Measurements from ENCODE around the gene EZH1. TPM values are rescaled to one million over a fixed set of nuclear protein-coding genes. Genes with fewer than 3 reads are reported as not detected.
A peak's percentile ranks its signal among the peaks of the same experiment; 100 is the strongest.

EZH1 gene
- total RNA-seq, 1 experiment from 2014 or later = 45.5 TPM

DNA sequence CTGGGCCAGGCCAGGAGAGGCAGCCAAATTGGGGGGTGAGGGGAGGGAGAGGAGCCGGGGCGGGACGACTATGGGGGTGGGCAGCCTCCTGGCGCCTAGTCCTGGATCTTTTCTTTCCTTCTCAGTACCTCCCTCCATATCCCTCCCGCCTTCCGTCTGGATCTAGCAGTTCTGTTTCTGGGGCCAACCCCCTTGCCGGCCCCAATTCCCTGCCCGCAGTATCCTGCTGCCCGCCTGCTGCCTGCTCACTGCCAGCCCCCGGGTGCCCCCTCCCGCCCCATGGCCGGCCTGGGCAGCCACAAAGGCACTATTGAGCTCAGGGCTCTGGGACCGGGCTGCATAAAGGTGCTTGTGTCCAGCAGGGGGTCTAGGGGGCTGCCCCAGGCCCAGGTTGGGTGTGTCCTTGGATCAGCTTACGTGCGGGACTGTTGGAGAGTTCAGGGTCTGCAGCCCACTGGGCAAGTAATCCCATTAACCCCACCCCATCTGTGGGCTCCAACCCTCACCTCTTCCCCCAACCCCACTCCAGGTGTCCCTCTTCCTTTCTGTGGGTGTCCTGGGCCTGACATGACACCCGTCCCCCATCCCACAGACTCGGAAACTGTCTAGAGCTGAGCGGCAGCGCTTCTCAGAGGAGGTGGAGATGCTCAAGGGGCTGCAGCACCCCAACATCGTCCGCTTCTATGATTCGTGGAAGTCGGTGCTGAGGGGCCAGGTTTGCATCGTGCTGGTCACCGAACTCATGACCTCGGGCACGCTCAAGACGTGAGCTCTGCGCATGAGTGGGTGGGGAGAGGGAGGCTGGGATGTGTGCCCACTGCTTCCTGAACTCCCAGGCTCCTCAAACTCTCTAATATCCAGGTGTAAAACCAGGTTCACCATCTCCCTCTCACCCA, 37.6 kb upstream of the EZH1 start:
- H3K27me3 Mint-ChIP-seq (ENCODE audit: unreplicated experiment) = peaks cover 64% of the 10 kb centered on the region
- H3K9me3 Mint-ChIP-seq (ENCODE audit: low read depth, unreplicated experiment) = no peaks in the 10 kb centered on the region
- intact Hi-C loops (cut with micrococcal nuclease; ENCODE audit: unreplicated experiment) = no loop called here

DNA sequence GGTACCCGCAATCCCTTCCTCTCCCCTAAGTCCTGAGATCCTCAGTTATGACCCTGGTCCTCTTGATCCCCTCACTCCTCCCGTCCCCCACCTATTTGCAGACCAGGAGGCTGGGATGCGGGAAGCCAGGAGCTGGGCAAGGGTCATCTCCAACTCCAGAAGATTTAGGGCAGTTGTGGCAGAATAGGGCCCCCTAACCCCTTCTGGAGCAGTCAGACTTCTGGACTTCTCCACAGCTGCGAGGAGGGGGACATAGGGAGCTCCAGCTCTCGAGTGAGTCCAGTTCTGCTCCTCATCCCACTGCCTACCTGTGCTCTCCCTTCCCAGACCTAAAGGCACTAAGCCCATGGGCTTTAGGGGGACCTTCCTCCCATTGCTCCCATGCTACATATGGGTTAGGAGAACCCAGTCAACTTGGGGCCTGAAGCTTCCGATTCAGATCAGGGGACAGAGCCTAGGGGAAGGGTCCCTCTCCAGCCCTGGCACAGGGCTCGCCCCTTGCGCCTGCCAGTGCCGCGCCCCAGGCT, 36.9 kb upstream of the EZH1 start:
- CTCF ChIA-PET = interaction anchor here (0.7 to 1.6 kb wide), 2 partner anchors 15 to 18 kb away, joined by 6 to 7 read pairs; no protein-coding TSS in a partner anchor
- DNase-seq = no peak
- H3K27ac Mint-ChIP-seq (ENCODE audit: unreplicated experiment) = no peak overlapping the region
- no peaks in the 10 kb centered on the region for H3K9me3 Mint-ChIP-seq (ENCODE audit: low read depth, unreplicated experiment)
- peaks cover 32% of the 10 kb centered on the region for H3K36me3 Mint-ChIP-seq (ENCODE audit: insufficient read depth, unreplicated experiment)
- no TSS peak for BruUV-seq (replicated peaks)
- H3K4me1 Mint-ChIP-seq (ENCODE audit: low read depth, unreplicated experiment) = peaks cover 9% of the 10 kb centered on the region
- H3K4me3 Mint-ChIP-seq (ENCODE audit: low read depth, unreplicated experiment) = no peak overlapping the region
- intact Hi-C loops (cut with micrococcal nuclease; ENCODE audit: unreplicated experiment) = no loop called here
- H3K27me3 Mint-ChIP-seq (ENCODE audit: unreplicated experiment) = peaks cover 57% of the 10 kb centered on the region
- no peak for TF ChIP-seq CTCF (IDR thresholded peaks at IDR 0.05; ENCODE audit: unreplicated experiment)

More for the DNA sequence above, 37.6 kb upstream of the EZH1 start:
- Mint-ChIP-seq H3K4me3 (ENCODE audit: low read depth, unreplicated experiment) (no peak overlapping the region), H3K27ac (ENCODE audit: unreplicated experiment) (no peak overlapping the region), H3K4me1 (ENCODE audit: low read depth, unreplicated experiment) (peaks cover 9% of the 10 kb centered on the region), H3K36me3 (ENCODE audit: insufficient read depth, unreplicated experiment) (peaks cover 28% of the 10 kb centered on the region)
- no peak for TF ChIP-seq CTCF (IDR thresholded peaks at IDR 0.05; ENCODE audit: unreplicated experiment)
- CTCF ChIA-PET = interaction anchor here (0.6 to 0.7 kb wide), 4 partner anchors 15 to 242 kb away, joined by 3 to 7 read pairs (median 3); partner anchors contain the start of gene BECN1
- BruUV-seq (replicated peaks) = no TSS peak
- DNase-seq = no peak

DNA sequence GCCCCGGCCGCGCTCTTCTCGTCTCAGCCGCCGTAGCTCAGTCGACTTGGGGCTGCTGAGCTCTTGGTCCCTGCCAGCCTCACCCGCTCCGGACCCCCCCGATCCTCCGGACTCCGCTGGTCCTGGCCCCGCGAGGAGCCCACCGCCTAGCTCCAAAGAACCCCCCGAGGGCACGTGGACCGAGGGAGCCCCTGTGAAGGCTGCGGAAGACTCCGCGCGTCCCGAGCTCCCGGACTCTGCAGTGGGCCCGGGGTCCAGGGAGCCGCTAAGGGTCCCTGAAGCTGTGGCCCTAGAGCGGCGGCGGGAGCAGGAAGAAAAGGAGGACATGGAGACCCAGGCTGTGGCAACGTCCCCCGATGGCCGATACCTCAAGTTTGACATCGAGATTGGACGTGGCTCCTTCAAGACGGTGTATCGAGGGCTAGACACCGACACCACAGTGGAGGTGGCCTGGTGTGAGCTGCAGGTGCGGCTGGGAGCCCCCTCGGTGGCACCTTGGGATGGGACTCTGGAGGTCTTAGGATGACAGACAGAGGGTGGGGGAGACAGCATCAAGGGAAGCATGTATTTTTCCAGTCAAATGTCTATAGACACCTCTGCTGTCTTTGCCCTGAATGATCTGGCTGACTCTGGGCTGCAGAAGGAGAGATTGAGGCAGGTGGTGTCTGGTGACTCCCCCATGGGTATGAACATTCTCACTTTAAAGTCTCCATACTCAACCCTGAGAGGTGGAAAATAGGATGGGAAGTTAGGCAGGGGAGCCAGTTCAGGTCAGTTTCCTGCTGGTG, 36.2 kb upstream of the EZH1 start:
- H3K9me3 Mint-ChIP-seq (ENCODE audit: low read depth, unreplicated experiment) = no peaks in the 10 kb centered on the region
- BruUV-seq (replicated peaks) = no TSS peak
- H3K36me3 Mint-ChIP-seq (ENCODE audit: insufficient read depth, unreplicated experiment) = peaks cover 37% of the 10 kb centered on the region
- CTCF ChIA-PET = interaction anchor here (0.5 to 1.6 kb wide), 4 partner anchors 11 to 24 kb away, joined by 3 to 8 read pairs (median 6); no protein-coding TSS in a partner anchor
- TF ChIP-seq CTCF (IDR thresholded peaks at IDR 0.05; ENCODE audit: unreplicated experiment) = no peak
- peaks cover 9% of the 10 kb centered on the region for H3K4me1 Mint-ChIP-seq (ENCODE audit: low read depth, unreplicated experiment)
- intact Hi-C loops (cut with micrococcal nuclease; ENCODE audit: unreplicated experiment) = no loop called here
- H3K27ac Mint-ChIP-seq (ENCODE audit: unreplicated experiment) = no peak overlapping the region
- no peak for DNase-seq
- peak overlapping the region; percentile 57 for H3K4me3 Mint-ChIP-seq (ENCODE audit: low read depth, unreplicated experiment)
- H3K27me3 Mint-ChIP-seq (ENCODE audit: unreplicated experiment) = peaks cover 52% of the 10 kb centered on the region
